Sigmoid colon (tissue), 3 donors: ENCODE data around the gene R3HDM2.

Experiments
- POLR2A ChIP-seq, 2 donors: fragments of 450-650 bp; IDR thresholded peaks; one replicate each; pipeline ENCODE4 v1.6.1; 2016; ENCODE audit warnings: antibody characterized with exemption in 2 of 2, mild to moderate bottlenecking in 2 of 2, moderate library complexity in 2 of 2
- TF ChIP-seq, protein P1 (sequence below), 4 experiments: fragments of 450-650 bp in 3 of 4; fragments of 200-600 bp in 1 of 4; IDR thresholded peaks; one replicate each; pipeline ENCODE4 v1.5.1; 2016 to 2019; ENCODE audit warnings: antibody characterized with exemption in 4 of 4, mild to moderate bottlenecking in 3 of 4, moderate library complexity in 2 of 4

DNA sequence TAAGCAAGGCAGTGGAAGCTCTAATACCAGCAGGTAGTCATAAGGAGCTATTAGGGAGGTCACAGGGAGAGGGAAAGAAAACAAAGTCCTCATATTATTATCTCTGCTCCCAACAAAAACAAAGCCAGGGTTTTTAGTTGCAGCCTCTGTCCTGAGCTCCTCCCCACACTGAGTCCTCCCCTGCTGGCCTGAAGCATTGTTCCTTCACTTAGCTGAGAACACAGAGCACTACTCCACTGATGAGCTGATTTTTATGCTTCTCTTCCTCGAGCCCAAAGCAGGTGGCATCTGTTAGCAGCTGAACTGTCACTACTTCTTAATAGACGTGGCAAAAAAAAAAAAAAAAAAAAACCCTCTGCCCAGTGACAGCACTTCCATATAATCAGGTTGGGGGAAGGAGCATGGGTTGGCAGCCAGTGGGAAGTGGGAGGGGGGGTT is 169.4 kb downstream of the R3HDM2 start:
- no peak for TF ChIP-seq POLR2A (IDR thresholded peaks at IDR 0.05)
- TF ChIP-seq, protein P1, sequence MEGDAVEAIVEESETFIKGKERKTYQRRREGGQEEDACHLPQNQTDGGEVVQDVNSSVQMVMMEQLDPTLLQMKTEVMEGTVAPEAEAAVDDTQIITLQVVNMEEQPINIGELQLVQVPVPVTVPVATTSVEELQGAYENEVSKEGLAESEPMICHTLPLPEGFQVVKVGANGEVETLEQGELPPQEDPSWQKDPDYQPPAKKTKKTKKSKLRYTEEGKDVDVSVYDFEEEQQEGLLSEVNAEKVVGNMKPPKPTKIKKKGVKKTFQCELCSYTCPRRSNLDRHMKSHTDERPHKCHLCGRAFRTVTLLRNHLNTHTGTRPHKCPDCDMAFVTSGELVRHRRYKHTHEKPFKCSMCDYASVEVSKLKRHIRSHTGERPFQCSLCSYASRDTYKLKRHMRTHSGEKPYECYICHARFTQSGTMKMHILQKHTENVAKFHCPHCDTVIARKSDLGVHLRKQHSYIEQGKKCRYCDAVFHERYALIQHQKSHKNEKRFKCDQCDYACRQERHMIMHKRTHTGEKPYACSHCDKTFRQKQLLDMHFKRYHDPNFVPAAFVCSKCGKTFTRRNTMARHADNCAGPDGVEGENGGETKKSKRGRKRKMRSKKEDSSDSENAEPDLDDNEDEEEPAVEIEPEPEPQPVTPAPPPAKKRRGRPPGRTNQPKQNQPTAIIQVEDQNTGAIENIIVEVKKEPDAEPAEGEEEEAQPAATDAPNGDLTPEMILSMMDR (IDR thresholded peaks at IDR 0.05): no peak
